Glutamatergic neuron (in vitro differentiated cells): ENCODE measurements around the gene NEK4. TPM values are rescaled to one million over a fixed set of nuclear protein-coding genes. Genes with fewer than 3 reads are reported as not detected.

ENCODE experiments used
- DNase-seq: peaks from one replicate; pipeline ENCODE4 v3.0.0; 2022
- H3K27ac Mint-ChIP-seq: one replicate; pipeline ENCODE4 v1.8.0; 2020; ENCODE audit warnings: mild to moderate bottlenecking, mixed read lengths, inconsistent platforms; ENCODE audit not compliant: unreplicated experiment
- H3K27me3 Mint-ChIP-seq: one replicate; pipeline ENCODE4 v1.8.0; 2020; ENCODE audit warnings: mild to moderate bottlenecking, moderate library complexity, mixed read lengths, inconsistent platforms; ENCODE audit not compliant: unreplicated experiment
- H3K36me3 Mint-ChIP-seq: one replicate; pipeline ENCODE4 v1.8.0; 2020; ENCODE audit warnings: mild to moderate bottlenecking, mixed read lengths, inconsistent platforms; ENCODE audit not compliant: unreplicated experiment
- H3K4me1 Mint-ChIP-seq: one replicate; pipeline ENCODE4 v1.8.0; 2020; ENCODE audit warnings: mild to moderate bottlenecking, low read depth, mixed read lengths, inconsistent platforms; ENCODE audit not compliant: unreplicated experiment
- H3K4me3 Mint-ChIP-seq: one replicate; pipeline ENCODE4 v1.8.0; 2020; ENCODE audit warnings: mild to moderate bottlenecking, mixed read lengths, inconsistent platforms; ENCODE audit not compliant: unreplicated experiment
- H3K9me3 Mint-ChIP-seq: one replicate; pipeline ENCODE4 v1.8.0; 2020; ENCODE audit warnings: mild to moderate bottlenecking, moderate library complexity, mixed read lengths, inconsistent platforms; ENCODE audit not compliant: unreplicated experiment
- CTCF ChIP-seq: fragments of 200-600 bp; sonication (generic); IDR thresholded peaks from one replicate; pipeline ENCODE4 v1.5.0; 2021; ENCODE audit not compliant: partially characterized antibody, unreplicated experiment
- total RNA-seq: library from RNA; stranded (reverse); fragmentation: NEBNext Ultra II Directional; extraction: Animal tissue kit (Norgen Biotek cat#: 25700); gene quantifications from one replicate; pipeline ENCODE4 v1.2.1, GENCODE V29; 2021; ENCODE audit not compliant: unreplicated experiment

NEK4 gene
- total RNA-seq, 1 donor from 2014 or later: 28.5 TPM

- Mint-ChIP-seq H3K9me3 (peaks cover 6% of the 10 kb centered on the region), H3K4me3 (no peak overlapping the region), H3K27me3 (peaks cover 5% of the 10 kb centered on the region), H3K27ac (no peak overlapping the region), H3K4me1 (peaks cover 9% of the 10 kb centered on the region), H3K36me3 (no peaks in the 10 kb centered on the region)
- no peak for DNase-seq
- TF ChIP-seq CTCF: no peak
Observed at GRCh38 chr3:52791366-52791765, 20.6 kb upstream of the NEK4 start.

GRCh38 chr3:52790741-52791140, 20.0 kb upstream of the NEK4 start:
- H3K4me1 Mint-ChIP-seq: peaks cover 9% of the 10 kb centered on the region
- TF ChIP-seq CTCF: no peak
- peaks cover 5% of the 10 kb centered on the region for H3K27me3 Mint-ChIP-seq
- H3K4me3 Mint-ChIP-seq: no peak overlapping the region
- H3K9me3 Mint-ChIP-seq: peaks cover 4% of the 10 kb centered on the region
- H3K36me3 Mint-ChIP-seq: no peaks in the 10 kb centered on the region
- no peak overlapping the region for H3K27ac Mint-ChIP-seq
- DNase-seq: no peak

- Mint-ChIP-seq H3K27ac (no peak overlapping the region), H3K36me3 (no peaks in the 10 kb centered on the region), H3K9me3 (peaks cover 4% of the 10 kb centered on the region), H3K4me1 (peaks cover 9% of the 10 kb centered on the region), H3K27me3 (peaks cover 5% of the 10 kb centered on the region), H3K4me3 (no peak overlapping the region)
- TF ChIP-seq CTCF: no peak
- no peak for DNase-seq
Observed at GRCh38 chr3:52790337-52790736, 19.6 kb upstream of the NEK4 start.

- peaks cover 5% of the 10 kb centered on the region for H3K27me3 Mint-ChIP-seq
- no peak for TF ChIP-seq CTCF
- H3K9me3 Mint-ChIP-seq: peaks cover 4% of the 10 kb centered on the region
- H3K4me1 Mint-ChIP-seq: peaks cover 9% of the 10 kb centered on the region
- no peak for DNase-seq
- no peak overlapping the region for H3K27ac Mint-ChIP-seq
- no peak overlapping the region for H3K4me3 Mint-ChIP-seq
- H3K36me3 Mint-ChIP-seq: no peaks in the 10 kb centered on the region
Observed at GRCh38 chr3:52789746-52790040, 19.0 kb upstream of the NEK4 start.

- no peak for TF ChIP-seq CTCF
- Mint-ChIP-seq H3K27me3 (peaks cover 5% of the 10 kb centered on the region), H3K4me3 (no peak overlapping the region), H3K4me1 (peaks cover 8% of the 10 kb centered on the region), H3K36me3 (no peaks in the 10 kb centered on the region), H3K9me3 (peaks cover 4% of the 10 kb centered on the region), H3K27ac (no peak overlapping the region)
- no peak for DNase-seq
Observed at GRCh38 chr3:52788890-52789745, 18.4 kb upstream of the NEK4 start.
